ENCODE measurements around the gene MVP.

Gene MVP

DNA sequence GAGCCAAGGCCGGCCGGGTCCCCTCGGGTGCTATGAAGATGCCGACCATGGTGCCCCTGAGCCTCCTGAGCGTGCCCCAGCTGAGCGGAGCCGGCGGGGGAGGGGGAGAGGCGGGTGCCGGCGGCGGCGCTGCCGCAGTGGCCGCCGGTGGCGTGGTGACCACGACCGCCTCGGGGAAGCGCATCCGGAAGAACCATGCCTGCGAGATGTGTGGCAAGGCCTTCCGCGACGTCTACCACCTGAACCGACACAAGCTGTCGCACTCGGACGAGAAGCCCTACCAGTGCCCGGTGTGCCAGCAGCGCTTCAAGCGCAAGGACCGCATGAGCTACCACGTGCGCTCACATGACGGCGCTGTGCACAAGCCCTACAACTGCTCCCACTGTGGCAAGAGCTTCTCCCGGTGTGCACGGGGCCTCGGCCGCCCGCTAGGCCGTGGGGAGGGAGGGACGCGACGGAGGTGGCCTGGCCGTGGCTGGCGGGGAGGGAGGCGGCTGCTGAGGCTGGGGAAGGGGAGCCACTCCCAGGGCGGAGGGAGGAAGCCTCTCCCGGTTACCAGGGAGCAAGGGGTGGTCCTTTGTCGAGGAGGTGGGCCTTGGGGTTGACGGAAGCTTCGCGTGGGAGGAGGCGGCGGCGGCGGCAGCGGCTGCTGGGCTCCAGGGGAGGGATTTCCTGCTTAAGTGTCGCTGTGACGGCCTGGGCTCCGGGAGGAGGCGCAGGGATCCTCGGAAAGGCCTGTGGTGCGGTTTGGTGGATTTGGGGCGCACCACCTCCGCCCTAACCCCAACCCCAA, 12.6 kb upstream of the MVP start:
- H3K9me3 ChIP-seq = no peaks in the 10 kb centered on the region
- H3K36me3 ChIP-seq = peaks cover 11 to 21% (median 13%) of the 10 kb centered on the region in 3 donors
- H3K4me1 ChIP-seq = peaks cover 18 to 58% (median 44%) of the 10 kb centered on the region in 4 donors
- peak overlapping the region; percentile 90 to 97 for H3K27ac ChIP-seq
- intact Hi-C loops (cut with DNase I; ENCODE audit: low total_unique reads) = no loop called here
- DNase-seq = peak; percentile 92 to 96
- no peaks in the 10 kb centered on the region for H3K27me3 ChIP-seq
- TF ChIP-seq, protein P1, sequence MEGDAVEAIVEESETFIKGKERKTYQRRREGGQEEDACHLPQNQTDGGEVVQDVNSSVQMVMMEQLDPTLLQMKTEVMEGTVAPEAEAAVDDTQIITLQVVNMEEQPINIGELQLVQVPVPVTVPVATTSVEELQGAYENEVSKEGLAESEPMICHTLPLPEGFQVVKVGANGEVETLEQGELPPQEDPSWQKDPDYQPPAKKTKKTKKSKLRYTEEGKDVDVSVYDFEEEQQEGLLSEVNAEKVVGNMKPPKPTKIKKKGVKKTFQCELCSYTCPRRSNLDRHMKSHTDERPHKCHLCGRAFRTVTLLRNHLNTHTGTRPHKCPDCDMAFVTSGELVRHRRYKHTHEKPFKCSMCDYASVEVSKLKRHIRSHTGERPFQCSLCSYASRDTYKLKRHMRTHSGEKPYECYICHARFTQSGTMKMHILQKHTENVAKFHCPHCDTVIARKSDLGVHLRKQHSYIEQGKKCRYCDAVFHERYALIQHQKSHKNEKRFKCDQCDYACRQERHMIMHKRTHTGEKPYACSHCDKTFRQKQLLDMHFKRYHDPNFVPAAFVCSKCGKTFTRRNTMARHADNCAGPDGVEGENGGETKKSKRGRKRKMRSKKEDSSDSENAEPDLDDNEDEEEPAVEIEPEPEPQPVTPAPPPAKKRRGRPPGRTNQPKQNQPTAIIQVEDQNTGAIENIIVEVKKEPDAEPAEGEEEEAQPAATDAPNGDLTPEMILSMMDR (IDR thresholded peaks at IDR 0.05) = peak; percentile 41 to 43
- H3K4me3 ChIP-seq = peak overlapping the region; percentile 73 to 88

DNA sequence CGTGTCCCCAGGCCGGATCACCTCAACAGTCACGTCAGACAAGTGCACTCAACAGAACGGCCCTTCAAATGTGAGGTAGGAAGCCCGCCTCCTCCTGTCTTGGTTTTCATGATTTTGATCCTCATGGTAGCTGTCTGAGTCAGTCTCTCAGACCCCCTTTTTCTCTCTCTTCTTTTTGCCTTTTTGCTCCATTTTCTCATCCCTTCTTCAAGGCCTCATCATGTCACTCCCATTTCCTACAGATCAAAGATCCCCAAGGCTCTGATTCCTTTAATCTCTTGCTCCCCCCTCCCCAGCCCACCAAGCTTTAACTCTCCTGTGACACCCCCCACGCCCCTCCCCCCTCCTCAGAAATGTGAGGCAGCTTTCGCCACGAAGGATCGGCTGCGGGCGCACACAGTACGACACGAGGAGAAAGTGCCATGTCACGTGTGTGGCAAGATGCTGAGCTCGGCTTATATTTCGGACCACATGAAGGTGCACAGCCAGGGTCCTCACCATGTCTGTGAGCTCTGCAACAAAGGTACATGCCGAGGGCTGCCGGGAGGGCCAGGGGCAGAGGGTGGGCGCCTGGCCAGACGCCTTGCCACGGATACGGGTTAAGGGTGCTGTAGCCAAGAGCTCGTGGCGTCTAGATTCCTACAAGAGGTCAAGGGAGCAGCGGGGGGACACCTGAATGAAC, 11.9 kb upstream of the MVP start:
- Histone ChIP-seq H3K27ac (peak overlapping the region; percentile 90 to 97), H3K4me1 (peaks cover 18 to 65% (median 50%) of the 10 kb centered on the region in 4 donors), H3K27me3 (no peaks in the 10 kb centered on the region), H3K9me3 (no peaks in the 10 kb centered on the region), H3K36me3 (peaks cover 11 to 21% (median 13%) of the 10 kb centered on the region in 3 donors), H3K4me3 (peak overlapping the region; percentile 73 to 88)
- intact Hi-C loops (cut with DNase I; ENCODE audit: low total_unique reads) = no loop called here
- TF ChIP-seq, protein P1 (IDR thresholded peaks at IDR 0.05) = no peak
- peak in 1 of 2 donors; percentile 70 for DNase-seq

DNA sequence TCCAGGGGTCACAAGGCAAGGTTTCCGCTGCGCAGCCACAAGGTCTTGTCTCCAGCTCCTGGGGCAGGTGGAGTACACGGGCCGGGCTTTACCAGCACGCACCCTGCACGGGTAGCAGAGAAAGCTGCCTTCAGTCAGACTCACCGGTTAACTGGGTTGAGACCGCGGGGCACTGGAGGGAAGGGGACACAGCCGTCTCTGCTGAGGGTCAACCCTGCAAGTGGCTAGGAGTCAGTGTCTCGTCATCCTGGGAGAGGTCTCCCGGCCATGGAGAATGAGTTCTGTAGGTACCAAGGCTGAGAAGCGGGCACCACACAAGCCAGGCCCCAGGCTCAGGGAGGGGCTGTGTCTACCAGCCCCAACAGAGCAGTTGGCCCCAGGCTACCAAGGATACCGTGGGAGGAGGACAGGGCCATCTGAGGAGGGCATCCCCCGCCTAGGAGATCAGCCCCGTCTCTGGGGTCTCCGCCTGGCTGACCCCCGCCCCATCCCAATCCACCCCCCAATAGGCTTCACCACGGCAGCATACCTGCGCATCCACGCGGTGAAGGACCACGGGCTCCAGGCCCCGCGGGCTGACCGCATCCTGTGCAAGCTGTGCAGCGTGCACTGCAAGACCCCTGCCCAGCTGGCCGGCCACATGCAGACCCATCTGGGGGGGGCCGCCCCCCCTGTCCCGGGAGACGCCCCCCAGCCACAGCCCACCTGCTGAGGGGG, 11.1 kb upstream of the MVP start:
- intact Hi-C loops (cut with DNase I; ENCODE audit: low total_unique reads) = no loop called here
- H3K27me3 ChIP-seq = no peaks in the 10 kb centered on the region
- DNase-seq = peak in 1 of 2 donors; percentile 75
- peaks cover 11 to 21% (median 13%) of the 10 kb centered on the region in 3 donors for H3K36me3 ChIP-seq
- TF ChIP-seq, protein P1 (IDR thresholded peaks at IDR 0.05) = no peak
- H3K4me1 ChIP-seq = peaks cover 18 to 68% (median 55%) of the 10 kb centered on the region in 4 donors
- peak overlapping the region; percentile 90 to 97 for H3K27ac ChIP-seq
- H3K4me3 ChIP-seq = peak overlapping the region; percentile 0 to 73
- no peaks in the 10 kb centered on the region for H3K9me3 ChIP-seq

DNA sequence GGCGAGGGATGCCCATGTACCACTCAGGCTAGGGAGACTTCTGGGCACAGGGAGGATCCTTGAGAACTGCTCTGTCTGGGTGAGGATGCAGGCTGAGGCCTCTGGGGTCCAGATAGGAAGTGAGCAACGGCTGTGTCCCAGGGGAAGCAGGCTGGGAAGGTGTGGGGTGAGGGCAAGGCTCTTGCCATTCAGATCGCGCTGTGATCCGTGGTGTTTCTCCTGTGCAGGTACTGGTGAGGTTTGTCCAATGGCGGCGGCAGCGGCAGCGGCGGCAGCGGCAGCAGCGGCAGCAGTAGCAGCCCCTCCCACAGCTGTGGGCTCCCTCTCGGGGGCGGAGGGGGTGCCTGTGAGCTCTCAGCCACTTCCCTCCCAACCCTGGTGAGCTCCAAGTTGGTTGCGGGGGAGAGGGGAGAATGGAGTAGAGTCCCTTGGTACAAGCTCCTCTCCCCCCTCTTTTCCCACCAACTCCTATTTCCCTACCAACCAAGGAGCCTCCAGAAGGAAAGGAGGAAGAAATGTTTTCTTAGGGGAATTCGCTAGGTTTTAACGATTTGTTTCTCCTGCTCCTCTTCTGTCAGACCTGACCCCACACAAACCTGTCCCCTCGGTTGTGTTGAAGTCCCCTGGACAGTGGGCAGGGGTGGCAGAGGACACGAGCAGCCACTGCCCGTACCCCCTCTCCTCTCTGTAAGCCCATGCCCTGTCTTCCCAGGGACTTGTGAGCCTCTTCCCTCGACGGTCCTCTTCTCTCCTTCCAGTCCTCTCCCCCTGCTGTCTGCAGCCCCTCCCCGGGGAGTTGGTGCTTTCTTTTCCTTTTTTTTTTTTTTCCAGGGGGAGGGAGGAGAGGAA, 10.2 kb upstream of the MVP start:
- peaks cover 11 to 21% (median 13%) of the 10 kb centered on the region in 3 donors for H3K36me3 ChIP-seq
- intact Hi-C loops (cut with DNase I; ENCODE audit: low total_unique reads) = loop anchor here (10.0 kb wide), 1 partner anchor 185 kb away; the partner anchor contains the start of genes HIRIP3 and INO80E
- H3K9me3 ChIP-seq = no peaks in the 10 kb centered on the region
- TF ChIP-seq, protein P1 (IDR thresholded peaks at IDR 0.05) = no peak
- no peak for DNase-seq
- H3K4me3 ChIP-seq = peak overlapping the region; percentile 0 to 73
- no peaks in the 10 kb centered on the region for H3K27me3 ChIP-seq
- H3K27ac ChIP-seq = peak overlapping the region; percentile 90 to 97
- H3K4me1 ChIP-seq = peaks cover 18 to 71% (median 59%) of the 10 kb centered on the region in 4 donors
